H9 (cell line): ENCODE data around the gene GUCY1A1. TPM values are rescaled to one million over a fixed set of nuclear protein-coding genes. Genes with fewer than 3 reads are reported as not detected.

ENCODE experiments used
- DNase-seq: peaks from one replicate; pipeline ENCODE4 v3.0.0-alpha.2; 2017
- H2AFZ ChIP-seq: one replicate; pipeline ENCODE4 v1.6.1; 2013; ENCODE audit warnings: mild to moderate bottlenecking, low read length, control low read depth, moderate library complexity
- H2AK5ac ChIP-seq: 2 replicates; pipeline ENCODE4 v1.6.1; 2013; ENCODE audit warnings: low read length, control low read depth, mixed read lengths; ENCODE audit not compliant: insufficient read length
- H2BK120ac ChIP-seq: one replicate; pipeline ENCODE4 v1.6.1; 2013; ENCODE audit warnings: low read depth, mild to moderate bottlenecking, low read length, control low read depth, inconsistent platforms; ENCODE audit not compliant: poor library complexity, severe bottlenecking
- H2BK12ac ChIP-seq: 2 replicates; pipeline ENCODE4 v1.6.1; 2013; ENCODE audit warnings: low read length, control low read depth, mixed read lengths, low read depth; ENCODE audit not compliant: insufficient read length
- H2BK15ac ChIP-seq: 2 replicates; pipeline ENCODE4 v1.6.1; 2013; ENCODE audit warnings: low read depth, low read length, control low read depth
- H2BK20ac ChIP-seq: one replicate; pipeline ENCODE4 v1.6.1; 2013; ENCODE audit warnings: low read depth, mild to moderate bottlenecking, low read length, control low read depth, inconsistent platforms; ENCODE audit not compliant: poor library complexity, severe bottlenecking
- H2BK5ac ChIP-seq: 2 replicates; pipeline ENCODE4 v1.6.1; 2013; ENCODE audit warnings: low read length, control low read depth, mixed read lengths; ENCODE audit not compliant: insufficient read length
- H3K14ac ChIP-seq: 2 replicates; pipeline ENCODE4 v1.6.1; 2013; ENCODE audit warnings: low read length, control low read depth; ENCODE audit not compliant: insufficient read depth
- H3K18ac ChIP-seq: 2 replicates; pipeline ENCODE4 v1.6.1; 2013; ENCODE audit warnings: low read depth, mild to moderate bottlenecking, mixed read lengths, low read length, control low read depth; ENCODE audit not compliant: insufficient read length
- H3K23ac ChIP-seq: 2 replicates; pipeline ENCODE4 v1.6.1; 2013; ENCODE audit warnings: low read length, control low read depth, mixed read lengths, low read depth; ENCODE audit not compliant: insufficient read length
- H3K23me2 ChIP-seq: 2 replicates; pipeline ENCODE4 v1.6.1; 2013; ENCODE audit warnings: low read depth, mild to moderate bottlenecking, mixed read lengths, low read length, control low read depth; ENCODE audit not compliant: insufficient read length, poor library complexity, severe bottlenecking
- H3K27ac ChIP-seq: 2 replicates; pipeline ENCODE4 v1.5.1; 2013; ENCODE audit warnings: low read length, control low read depth, mixed read lengths, low read depth; ENCODE audit not compliant: insufficient read length
- H3K27me3 ChIP-seq: 2 replicates; pipeline ENCODE4 v1.6.1; 2013; ENCODE audit warnings: low read length, control low read depth, inconsistent platforms; ENCODE audit not compliant: insufficient read depth
- H3K4ac ChIP-seq: 2 replicates; pipeline ENCODE4 v1.6.1; 2013; ENCODE audit warnings: low read depth, mild to moderate bottlenecking, control low read depth, inconsistent platforms, low read length, moderate library complexity
- H3K4me1 ChIP-seq: 2 replicates; pipeline ENCODE4 v1.6.1; 2013; ENCODE audit warnings: low read length, control low read depth, inconsistent platforms; ENCODE audit not compliant: insufficient read depth
- H3K4me2 ChIP-seq: 2 replicates; pipeline ENCODE4 v1.6.1; 2013; ENCODE audit warnings: low read length, control low read depth, mixed read lengths; ENCODE audit not compliant: insufficient read length, insufficient read depth
- H3K56ac ChIP-seq: 2 replicates; pipeline ENCODE4 v1.6.1; 2013; ENCODE audit warnings: low read depth, mild to moderate bottlenecking, mixed read lengths, low read length, control low read depth; ENCODE audit not compliant: insufficient read length
- H3K79me1 ChIP-seq: 2 replicates; pipeline ENCODE4 v1.6.1; 2013; ENCODE audit warnings: low read depth, mild to moderate bottlenecking, moderate library complexity, low read length, control low read depth, inconsistent platforms; ENCODE audit not compliant: insufficient read depth, poor library complexity, severe bottlenecking
- H3K79me2 ChIP-seq: 2 replicates; pipeline ENCODE4 v1.6.1; 2013; ENCODE audit warnings: low read length, control low read depth, inconsistent platforms; ENCODE audit not compliant: insufficient read depth
- H3K9ac ChIP-seq: 2 replicates; pipeline ENCODE4 v1.6.1; 2013; ENCODE audit warnings: low read length, control low read depth, mixed read lengths; ENCODE audit not compliant: insufficient read length; ENCODE audit errors: extremely low read depth
- H3K9me3 ChIP-seq: one replicate; pipeline ENCODE4 v1.6.1; 2013; ENCODE audit warnings: low read depth, low read length, inconsistent platforms; ENCODE audit not compliant: control insufficient read depth
- H3T11ph ChIP-seq: one replicate; pipeline ENCODE4 v1.6.1; 2013; ENCODE audit warnings: mild to moderate bottlenecking, low read length, control low read depth, inconsistent platforms
- H4K20me1 ChIP-seq: one replicate; pipeline ENCODE4 v1.6.1; 2013; ENCODE audit not compliant: control insufficient read depth, insufficient read length, insufficient read depth
- H4K5ac ChIP-seq: 2 replicates; pipeline ENCODE4 v1.6.1; 2013; ENCODE audit warnings: low read depth, mild to moderate bottlenecking, mixed read lengths, low read length, control low read depth; ENCODE audit not compliant: insufficient read length
- H4K8ac ChIP-seq: replicated peaks from 2 replicates; pipeline ENCODE4 v1.6.1; 2013; ENCODE audit warnings: low read length, control low read depth, mixed read lengths, low read depth; ENCODE audit not compliant: insufficient read length
- H4K91ac ChIP-seq: 2 replicates; pipeline ENCODE4 v1.6.1; 2013; ENCODE audit warnings: low read depth, mild to moderate bottlenecking, moderate library complexity, mixed read lengths, low read length, control low read depth; ENCODE audit not compliant: insufficient read length
- H3K27ac Mint-ChIP-seq, 3 experiments: 2 replicates in 2 of 3; 3 replicates in 1 of 3; pipeline ENCODE4 v1.8.0; 2020 to 2021; ENCODE audit warnings: mixed read lengths in 3 of 3, mild to moderate bottlenecking in 1 of 3, moderate library complexity in 1 of 3
- H3K27me3 Mint-ChIP-seq: 2 replicates; pipeline ENCODE4 v1.8.0; 2021; ENCODE audit warnings: low read depth, mild to moderate bottlenecking, moderate library complexity, mixed read lengths
- H3K36me3 Mint-ChIP-seq, 3 experiments: 2 replicates in 2 of 3; 3 replicates in 1 of 3; pipeline ENCODE4 v1.8.0; 2020 to 2021; ENCODE audit warnings: low read depth in 3 of 3, mixed read lengths in 3 of 3; ENCODE audit not compliant: insufficient read depth in 1 of 3
- H3K4me1 Mint-ChIP-seq, 2 experiments: 2 replicates each; pipeline ENCODE4 v1.8.0; 2020; ENCODE audit warnings: mixed read lengths in 2 of 2
- H3K4me3 Mint-ChIP-seq, 2 experiments: 2 replicates in 1 of 2; 3 replicates in 1 of 2; pipeline ENCODE4 v1.8.0; 2020 to 2021; ENCODE audit warnings: mild to moderate bottlenecking in 2 of 2, mixed read lengths in 2 of 2, moderate library complexity in 1 of 2
- H3K9me3 Mint-ChIP-seq, 2 experiments: 2 replicates in 1 of 2; 3 replicates in 1 of 2; pipeline ENCODE4 v1.8.0; 2020; ENCODE audit warnings: mild to moderate bottlenecking in 2 of 2, mixed read lengths in 2 of 2, moderate library complexity in 1 of 2
- CTCF ChIP-seq: fragments of 200-600 bp; sonication (generic); conservative IDR thresholded peaks from 3 replicates; pipeline ENCODE4 v1.8.0; 2021; ENCODE audit warnings: antibody characterized with exemption, mild to moderate bottlenecking
- WGBS: extraction: QIAGEN DNeasy Blood & Tissue Kit; methylation state at CpG from one replicate; pipeline ENCODE4 v1.1.7; 2013; ENCODE audit warnings: missing lambda C conversion rate, low lambda C conversion rate, mixed read lengths; ENCODE audit not compliant: insufficient read length; ENCODE audit errors: extremely low coverage; 5-methylcytosine and 5-hydroxymethylcytosine counted together
- total RNA-seq: library from RNA; stranded (reverse); gene quantifications from 2 replicates; pipeline ENCODE4 v1.2.1, GENCODE V29; 2021

Gene GUCY1A1
- total RNA-seq, 1 experiment from 2014 or later = not detected

GRCh38 chr4:155675709-155676429 lies 9.2 kb downstream of the GUCY1A1 start:
- no peak overlapping the region for H3K56ac ChIP-seq
- no peak overlapping the region for H2BK5ac ChIP-seq
- no peak overlapping the region for H3K9ac ChIP-seq
- H2AFZ ChIP-seq = no peak overlapping the region
- no peak overlapping the region for H4K8ac ChIP-seq
- no peaks in the 10 kb centered on the region for H3K23me2 ChIP-seq
- DNase-seq = no peak
- peaks cover 40% of the 10 kb centered on the region for H3K27me3 Mint-ChIP-seq
- WGBS = no CpG with 5 or more reads among the region's 2 CpGs
- H2BK120ac ChIP-seq = no peak overlapping the region
- H4K20me1 ChIP-seq = no peaks in the 10 kb centered on the region
- peaks cover 4% of the 10 kb centered on the region; the same call in 1 of the 2 replicates for H3K27me3 ChIP-seq
- H3K4ac ChIP-seq = no peak overlapping the region
- no peak overlapping the region for H3K27ac ChIP-seq
- H3K4me3 Mint-ChIP-seq = no peak overlapping the region
- no peaks in the 10 kb centered on the region for H3K9me3 Mint-ChIP-seq
- H3K18ac ChIP-seq = no peak overlapping the region
- no peaks in the 10 kb centered on the region for H3K79me1 ChIP-seq
- no peaks in the 10 kb centered on the region for H3K9me3 ChIP-seq
- no peak overlapping the region for H3K23ac ChIP-seq
- no peaks in the 10 kb centered on the region for H3K79me2 ChIP-seq
- H3K4me1 ChIP-seq = no peaks in the 10 kb centered on the region
- no peak overlapping the region for H4K5ac ChIP-seq
- no peak for TF ChIP-seq CTCF
- H2BK15ac ChIP-seq = no peak overlapping the region
- no peaks in the 10 kb centered on the region for H3K36me3 Mint-ChIP-seq
- no peak overlapping the region for H3K27ac Mint-ChIP-seq
- no peak overlapping the region for H3T11ph ChIP-seq
- peaks cover 3 to 9% of the 10 kb centered on the region in 2 experiments; a peak in 3 of 4 replicates for H3K4me1 Mint-ChIP-seq
- no peak overlapping the region for H4K91ac ChIP-seq
- H3K14ac ChIP-seq = no peak overlapping the region
- no peak overlapping the region for H3K4me2 ChIP-seq
- no peak overlapping the region for H2BK20ac ChIP-seq
- H2BK12ac ChIP-seq = no peak overlapping the region
- H2AK5ac ChIP-seq = no peak overlapping the region
